GM11168 (cell line): ENCODE results near the gene SSX2IP.
"Not testable (repeated sequence)": the region's sequence is repeated elsewhere in the genome, so short reads cannot be mapped to it uniquely, and the experiment has no call there.

Experiments
- in situ Hi-C: fragments of 300-500 bp; cut with MboI; formaldehyde crosslinking; loops from one replicate; pipeline ENCODE4 v1.12.0; 2022; ENCODE audit warnings: low sequenced_read_pairs; ENCODE audit not compliant: unreplicated experiment

The SSX2IP gene, protein sequence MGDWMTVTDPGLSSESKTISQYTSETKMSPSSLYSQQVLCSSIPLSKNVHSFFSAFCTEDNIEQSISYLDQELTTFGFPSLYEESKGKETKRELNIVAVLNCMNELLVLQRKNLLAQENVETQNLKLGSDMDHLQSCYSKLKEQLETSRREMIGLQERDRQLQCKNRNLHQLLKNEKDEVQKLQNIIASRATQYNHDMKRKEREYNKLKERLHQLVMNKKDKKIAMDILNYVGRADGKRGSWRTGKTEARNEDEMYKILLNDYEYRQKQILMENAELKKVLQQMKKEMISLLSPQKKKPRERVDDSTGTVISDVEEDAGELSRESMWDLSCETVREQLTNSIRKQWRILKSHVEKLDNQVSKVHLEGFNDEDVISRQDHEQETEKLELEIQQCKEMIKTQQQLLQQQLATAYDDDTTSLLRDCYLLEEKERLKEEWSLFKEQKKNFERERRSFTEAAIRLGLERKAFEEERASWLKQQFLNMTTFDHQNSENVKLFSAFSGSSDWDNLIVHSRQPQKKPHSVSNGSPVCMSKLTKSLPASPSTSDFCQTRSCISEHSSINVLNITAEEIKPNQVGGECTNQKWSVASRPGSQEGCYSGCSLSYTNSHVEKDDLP

DNA sequence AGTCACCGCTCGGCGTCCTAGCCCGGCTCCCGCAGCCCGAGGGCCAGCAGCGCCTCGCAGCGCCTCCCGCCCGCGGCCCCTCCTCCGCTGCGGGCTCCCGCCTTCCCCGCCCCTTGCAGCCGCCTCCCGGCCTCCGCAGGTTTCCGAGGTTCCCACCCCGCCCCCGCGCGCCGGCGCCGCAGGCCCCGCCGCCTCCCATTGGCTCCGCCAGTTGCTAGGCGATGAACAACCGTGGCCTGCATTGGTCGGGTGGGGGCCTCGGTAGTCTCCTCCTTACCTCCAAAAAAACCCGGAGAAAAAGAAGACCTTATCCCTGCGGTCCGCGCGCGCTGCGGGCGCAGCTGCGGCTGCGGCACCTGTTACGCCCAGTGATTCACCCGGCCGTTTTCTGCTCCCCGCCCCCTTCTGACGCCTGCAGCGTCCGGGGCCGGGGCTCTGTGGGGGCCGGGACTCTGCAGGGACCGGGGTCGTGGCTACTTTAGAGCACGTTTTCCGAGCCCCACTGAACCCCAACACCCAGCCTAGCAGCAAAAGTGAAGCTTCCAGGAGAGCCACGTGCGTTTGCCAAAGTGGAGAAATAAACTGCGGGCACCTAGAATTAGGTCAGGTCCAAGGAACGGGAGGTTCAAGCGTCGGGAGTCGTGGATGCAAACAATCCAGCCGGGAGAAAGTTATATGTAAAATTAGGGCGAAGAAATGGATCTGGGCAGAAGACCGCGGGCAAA is at the start of gene SSX2IP:
TSS of gene SSX2IP (minus strand) at position 65 of the 725 bp plus-strand sequence. CDS start 19,242 bp downstream, outside the sequence.
- in situ Hi-C loops = no loop called here

DNA sequence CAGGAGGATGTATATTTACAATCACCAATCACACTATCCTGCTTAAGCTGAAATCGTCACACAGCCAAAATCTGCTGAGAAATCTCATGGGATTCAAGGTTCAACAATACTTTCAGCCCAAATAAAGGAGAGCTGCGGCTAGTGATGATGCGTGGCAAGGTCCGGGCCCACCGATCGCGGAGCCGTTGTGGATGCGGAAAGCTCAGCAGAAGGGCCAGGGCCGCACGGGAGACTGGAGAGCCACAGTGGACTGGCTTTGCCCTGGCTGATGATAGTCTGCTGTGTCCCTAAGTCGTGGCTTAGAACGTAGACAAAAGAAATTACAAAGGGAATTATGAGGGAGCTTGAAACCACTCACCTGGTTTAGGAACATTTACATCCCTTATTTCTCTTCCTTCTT is 48.0 kb upstream of the SSX2IP start:
- in situ Hi-C loops = no loop called here

DNA sequence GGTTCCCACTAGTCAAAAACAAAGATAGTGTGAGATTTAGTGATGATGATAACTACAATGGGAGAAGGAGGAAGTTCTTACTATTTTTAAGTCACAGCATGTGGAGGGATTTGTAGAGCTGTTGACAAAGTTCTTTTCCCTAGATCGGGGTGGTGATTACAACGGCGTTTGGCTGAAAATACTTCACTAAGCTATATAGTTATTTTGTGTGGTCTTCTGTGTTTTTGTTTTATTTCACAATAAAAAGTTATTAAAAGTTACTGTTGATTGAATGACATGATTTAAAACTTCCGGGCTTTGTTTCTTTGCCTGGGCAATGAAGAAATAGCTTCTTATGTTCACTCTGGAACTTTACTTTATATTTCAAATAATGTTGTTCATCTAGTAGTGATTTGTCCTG is 47.3 kb upstream of the SSX2IP start:
- in situ Hi-C loops = no loop called here

DNA sequence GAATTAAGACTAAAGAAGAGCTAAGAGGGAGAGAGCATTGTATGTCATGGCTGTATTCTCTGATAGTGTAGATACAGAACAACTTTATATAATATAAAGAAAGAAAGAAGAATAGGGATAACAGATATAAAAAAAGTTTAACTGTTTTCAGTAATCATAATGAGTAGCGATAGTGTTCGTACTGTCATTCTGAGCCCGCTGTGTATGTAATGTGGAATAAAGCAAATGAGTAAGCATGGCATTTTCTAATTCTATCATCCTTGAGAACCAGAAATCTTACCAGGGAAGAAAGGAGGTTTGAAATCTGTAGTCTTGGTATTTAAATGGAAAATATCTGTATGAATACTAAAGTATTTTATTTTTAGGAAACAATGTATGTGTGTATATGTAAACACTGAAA is 46.7 kb upstream of the SSX2IP start:
- in situ Hi-C loops = no loop called here

DNA sequence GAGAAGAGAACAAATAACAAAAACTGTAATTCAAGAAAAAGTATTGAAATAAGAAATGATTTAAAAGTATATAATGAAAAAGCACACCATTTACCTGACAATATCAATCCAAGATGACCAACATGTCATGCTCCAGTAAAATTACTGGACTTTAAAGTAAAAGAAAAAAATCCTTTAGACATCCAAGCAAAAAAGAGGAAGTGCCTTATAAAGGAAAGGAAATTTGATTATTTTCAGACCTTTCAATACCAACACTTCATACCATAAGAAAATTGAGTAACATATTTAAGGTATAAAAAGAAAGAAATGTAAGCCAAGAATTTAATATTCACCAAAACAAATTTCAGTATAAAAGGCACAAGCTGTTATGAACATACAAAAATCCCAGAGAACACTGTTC is 46.2 kb upstream of the SSX2IP start:
- in situ Hi-C loops = no loop called here

DNA sequence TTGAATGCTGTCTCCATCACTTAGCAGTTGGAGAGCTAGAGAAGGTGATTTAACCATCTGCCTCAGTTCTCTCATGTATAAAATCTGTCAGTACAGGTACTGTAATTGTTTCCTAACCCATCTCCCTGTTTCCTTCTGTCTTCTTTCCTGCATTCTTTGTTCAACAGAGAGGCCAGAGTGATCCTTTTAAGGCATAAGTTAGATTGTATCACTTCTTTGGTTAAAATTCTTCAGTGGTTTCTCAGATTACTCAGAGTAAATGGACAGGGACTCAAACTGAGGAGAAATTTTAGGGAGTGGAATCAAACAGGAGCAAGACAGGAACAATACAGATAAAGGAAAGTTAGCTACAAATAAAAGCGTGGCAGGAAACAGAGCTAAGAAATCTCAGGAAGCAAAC is 45.2 kb upstream of the SSX2IP start:
- in situ Hi-C loops = no loop called here

DNA sequence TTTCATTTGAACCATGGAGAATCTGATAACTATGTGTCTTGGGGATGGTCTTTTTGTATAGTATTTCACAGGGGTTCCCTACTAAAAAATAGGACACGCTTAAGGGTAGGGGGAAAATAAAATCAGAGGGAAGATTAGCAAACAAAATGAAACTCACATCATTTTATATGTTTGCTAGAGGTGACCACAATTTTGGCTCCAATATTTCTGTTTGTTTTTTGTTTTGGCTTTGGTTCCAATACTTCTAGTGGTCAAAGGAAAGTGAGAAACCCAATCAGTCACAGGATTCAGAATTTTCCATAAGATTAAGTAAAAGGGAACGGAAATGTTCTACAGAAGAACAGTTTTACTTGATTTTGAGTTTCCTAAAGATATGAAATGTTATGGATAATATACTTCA is 42.3 kb upstream of the SSX2IP start:
- in situ Hi-C loops = no loop called here

DNA sequence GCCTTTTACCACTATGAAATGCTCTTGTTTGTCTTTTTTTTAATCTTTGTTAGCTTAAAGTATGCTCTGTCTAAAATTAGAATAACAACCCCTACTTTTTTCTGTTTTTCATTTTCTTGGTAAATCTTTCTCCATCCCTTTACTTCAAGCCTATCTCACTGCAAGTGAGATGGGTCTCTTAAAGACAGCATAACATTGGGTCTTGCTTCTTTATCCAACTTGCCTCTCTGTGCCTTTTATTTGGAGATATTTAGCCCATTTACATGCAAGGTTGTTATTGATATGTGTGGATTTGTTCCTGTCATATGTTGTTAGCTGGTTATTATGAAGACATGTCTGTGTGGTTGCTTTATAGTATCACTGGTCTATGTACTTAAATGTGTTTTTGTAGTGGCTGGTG is 41.3 kb upstream of the SSX2IP start:
- in situ Hi-C loops = no loop called here

DNA sequence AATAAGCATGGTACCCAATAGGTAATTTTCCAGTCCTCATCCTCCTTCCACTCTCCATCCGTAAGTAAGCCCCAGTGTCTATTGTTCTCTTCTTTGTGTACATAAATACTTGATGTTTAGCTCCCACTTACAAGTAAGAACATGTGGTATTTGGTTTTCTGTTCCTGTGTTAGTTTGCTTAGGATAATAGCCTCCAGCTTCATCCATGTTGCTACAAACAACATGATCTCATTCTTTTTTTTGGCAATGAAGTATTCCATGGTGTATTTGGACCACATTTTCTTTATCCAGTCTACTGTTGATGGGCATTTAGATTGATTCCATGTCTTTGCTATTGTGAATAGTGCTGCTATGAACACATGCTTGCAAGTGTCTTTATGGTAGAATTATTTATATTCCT is 37.5 kb upstream of the SSX2IP start:
- in situ Hi-C loops = not testable (repeated sequence)

DNA sequence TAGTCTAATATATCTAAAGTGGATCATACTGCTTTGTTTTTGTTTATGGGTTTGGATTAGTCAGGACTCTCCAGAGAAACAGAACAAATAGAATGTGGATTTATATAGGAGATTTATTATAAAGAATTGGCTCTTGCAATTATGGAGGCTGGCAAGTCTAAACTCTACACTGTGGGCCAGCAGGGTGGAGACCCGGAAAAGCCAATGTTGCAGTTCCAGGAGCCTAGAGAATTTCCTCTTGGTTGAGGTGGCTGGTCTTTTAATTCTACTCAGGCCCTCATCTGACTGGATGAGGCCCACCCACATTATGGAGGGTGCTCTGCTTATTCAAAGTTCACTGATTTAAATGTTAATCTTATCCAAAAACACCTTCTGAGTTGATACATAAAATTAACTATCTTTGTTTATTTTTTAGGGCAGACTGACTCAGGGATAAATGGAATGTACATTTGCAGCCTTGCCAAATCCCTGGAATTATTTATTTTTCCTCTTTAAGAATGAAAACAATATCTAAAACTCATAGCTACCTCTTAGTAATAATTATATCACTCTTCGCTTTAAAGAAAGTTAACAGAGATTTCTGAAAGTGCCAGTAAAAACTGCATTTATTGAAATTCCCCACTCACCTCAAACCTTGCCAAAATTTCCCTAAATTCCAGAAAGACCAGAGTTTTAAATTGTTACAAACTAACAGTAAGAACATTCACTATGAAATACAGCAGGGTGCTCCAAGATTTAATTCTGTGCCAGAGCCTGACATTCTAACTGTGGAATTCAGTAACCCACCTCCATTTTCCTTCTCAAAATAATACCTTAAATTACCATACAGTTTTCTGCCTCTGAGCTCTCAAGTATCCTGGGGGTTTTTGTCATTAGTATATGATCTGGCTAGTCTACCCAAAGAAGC is 36.6 kb upstream of the SSX2IP start:
- in situ Hi-C loops = no loop called here

DNA sequence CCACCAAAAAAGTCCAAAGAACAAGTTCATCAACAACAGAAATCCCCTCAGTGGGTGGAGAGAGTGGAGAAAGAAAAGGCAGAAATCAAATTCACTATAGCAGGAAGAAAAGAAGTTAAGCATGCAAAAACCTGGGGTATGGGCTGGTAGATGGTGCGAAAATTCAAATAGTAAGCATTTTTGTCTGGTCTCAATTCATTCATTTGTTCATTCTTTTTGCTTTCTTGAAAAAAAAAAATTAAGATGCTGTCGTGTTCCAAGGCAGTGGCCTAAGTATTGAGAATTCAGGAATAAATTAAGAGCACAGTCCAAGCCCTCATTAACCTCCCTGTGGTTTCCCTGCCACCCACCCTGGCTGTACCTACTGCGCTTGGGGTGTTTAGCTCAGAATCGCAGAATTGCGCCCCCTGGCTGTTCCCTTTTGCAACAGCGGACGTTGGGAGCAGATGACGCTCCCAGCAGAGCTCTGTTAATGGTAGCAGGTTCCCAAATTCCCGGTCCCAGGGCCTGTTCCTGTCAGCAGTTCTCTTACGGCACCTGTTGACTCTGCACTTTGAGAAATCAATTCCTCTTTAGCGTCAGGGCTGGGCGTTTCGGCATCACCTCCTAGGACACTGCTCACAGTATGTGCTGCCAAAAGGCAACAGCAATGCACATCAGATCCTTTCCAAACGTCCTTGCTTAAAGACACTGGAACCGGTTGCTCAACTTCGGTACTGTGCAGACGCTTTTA is 34.0 kb upstream of the SSX2IP start:
- in situ Hi-C loops = no loop called here

DNA sequence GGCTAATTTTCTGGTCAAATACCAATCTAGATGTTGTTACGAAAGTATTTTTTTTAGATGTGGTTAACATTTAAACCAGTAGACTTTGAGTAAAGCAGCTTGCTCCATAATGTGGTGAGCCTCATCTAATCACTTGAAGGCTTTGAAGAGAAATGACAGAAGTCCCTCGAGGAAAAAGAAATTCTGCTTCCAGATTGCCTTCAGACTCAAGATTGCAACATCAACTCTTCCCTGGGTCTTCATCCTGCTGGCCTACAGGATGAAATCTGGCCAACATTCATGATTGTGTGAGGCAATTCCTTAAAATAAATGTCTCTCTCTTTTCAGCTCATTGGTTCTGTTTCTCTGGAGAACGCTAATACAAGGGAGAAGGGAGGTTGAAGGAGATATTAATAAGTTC is 32.5 kb upstream of the SSX2IP start:
- in situ Hi-C loops = no loop called here

DNA sequence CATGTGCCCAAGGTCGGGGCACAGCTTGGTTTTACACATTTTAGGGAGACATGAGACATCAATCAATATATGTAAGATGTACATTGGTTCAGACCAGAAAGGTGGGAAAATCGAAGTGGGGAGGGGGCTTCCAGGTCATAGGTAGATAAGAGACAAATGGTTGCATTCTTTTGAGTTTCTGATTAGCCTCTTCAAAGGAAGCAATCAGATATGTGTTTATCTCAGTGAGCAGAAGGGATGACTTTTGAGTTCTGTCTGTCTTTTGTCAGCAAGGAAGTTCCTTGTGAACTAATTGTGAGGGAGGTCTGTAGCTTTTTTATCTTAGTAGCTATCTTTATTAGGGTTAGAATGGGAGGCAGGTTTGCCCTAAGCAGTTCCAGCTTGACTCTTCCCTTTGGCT is 31.6 kb upstream of the SSX2IP start:
- in situ Hi-C loops = not testable (repeated sequence)

DNA sequence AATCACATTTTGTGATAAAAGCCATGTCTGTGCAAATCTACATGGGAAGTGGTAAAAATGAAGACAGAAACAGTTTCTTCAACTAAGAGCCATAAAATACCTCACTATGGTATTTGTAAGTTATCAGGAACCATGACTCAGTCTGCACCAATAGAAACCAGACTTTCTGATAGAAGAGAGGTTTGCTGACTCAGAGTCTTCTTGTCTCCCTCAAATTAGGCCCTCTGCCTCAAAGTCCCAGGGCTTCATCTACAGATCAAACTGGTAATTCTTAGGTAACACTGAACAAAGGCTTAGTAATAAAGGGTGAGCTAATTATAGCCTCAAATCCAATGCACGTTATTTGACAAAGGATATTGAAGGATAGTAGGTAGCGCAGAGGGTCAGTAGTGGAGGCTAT is 30.9 kb upstream of the SSX2IP start:
- in situ Hi-C loops = no loop called here

DNA sequence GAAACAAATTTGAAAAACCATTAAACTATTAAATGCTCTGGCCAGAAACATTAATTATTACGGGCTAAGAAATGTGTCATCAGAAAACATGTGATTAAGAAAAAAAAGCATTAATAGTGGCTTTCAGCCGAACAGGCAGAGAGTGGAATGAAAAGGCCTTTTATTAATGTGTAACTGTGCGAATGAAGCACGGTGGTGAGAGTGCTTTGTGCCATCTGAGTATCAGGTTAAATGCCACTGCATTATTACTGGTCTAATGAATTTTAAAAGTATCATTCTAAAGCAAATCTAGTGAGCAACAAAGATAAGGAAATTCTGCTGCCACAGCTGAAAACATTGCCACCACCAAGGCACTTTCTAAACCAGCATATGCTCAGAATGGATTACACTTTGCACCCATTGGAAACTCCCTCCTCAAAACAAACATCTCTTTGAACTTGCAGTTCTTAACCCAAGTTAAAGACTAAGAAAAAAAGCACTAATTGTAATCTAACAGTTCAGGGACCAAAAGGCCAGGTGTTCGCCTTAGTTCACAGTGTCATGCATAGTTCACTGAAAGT is 30.0 kb upstream of the SSX2IP start:
- in situ Hi-C loops = no loop called here

DNA sequence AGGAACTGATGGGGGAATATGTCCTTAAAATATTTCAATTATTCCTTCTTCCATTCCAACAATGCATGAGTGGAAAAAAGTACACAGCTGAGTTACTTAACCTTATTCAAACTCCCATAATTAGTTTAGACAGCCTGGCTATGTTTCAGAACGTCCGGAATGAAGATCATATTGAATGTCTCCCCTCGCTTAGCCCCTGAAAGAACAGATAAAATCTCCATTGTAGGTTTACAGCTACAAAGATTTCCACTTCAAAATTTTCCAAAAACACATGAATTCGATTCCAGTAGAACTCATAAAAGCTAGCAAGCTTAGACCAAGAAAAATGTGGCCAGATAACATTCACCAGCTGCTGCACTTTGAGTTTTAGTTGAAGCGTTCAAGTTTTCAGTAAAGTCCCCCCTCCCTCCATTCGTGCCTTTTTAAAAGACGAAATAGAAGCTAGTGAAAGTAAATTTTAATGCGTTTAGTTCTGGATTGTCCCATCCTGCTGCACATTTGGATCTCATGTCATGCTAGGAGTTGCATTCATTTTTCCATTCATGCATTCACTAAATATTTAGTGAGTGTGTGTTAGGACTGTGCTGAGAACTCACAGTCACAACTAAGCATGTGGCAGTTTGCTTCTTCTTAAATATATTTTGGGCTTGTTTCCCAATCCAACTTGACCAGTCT is 29.4 kb upstream of the SSX2IP start:
- in situ Hi-C loops = no loop called here

DNA sequence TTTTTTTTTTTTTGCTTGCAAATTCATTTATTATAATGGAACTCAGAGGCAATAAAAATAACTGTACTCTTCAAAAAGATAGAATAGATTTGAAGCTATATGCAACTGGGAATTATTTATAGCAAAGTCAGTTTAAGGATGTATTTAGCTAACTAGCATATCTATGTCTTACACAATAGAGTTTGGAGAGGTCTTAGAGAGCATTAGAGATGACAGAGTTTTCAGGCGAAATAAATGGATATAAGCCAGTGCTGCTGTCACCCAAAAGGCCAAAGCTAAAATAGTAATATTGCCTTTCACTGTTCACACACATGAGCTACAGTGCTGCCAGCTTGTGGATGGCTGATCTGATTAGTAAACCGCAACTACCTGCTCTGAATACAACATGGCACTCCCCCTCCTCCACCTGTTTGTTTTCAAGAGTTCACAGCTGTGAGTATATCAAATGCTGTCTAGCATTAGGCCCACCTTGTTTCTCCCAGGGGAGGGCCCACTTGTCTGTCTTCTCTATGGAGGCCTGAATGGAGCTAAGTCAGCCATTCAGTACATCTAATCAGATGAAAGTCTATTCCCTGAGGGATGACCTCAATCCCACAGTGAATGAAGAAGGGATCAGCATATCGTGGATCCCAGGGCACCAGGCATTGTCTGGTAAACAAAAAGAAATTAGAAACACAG is 25.2 kb upstream of the SSX2IP start:
- in situ Hi-C loops = no loop called here

DNA sequence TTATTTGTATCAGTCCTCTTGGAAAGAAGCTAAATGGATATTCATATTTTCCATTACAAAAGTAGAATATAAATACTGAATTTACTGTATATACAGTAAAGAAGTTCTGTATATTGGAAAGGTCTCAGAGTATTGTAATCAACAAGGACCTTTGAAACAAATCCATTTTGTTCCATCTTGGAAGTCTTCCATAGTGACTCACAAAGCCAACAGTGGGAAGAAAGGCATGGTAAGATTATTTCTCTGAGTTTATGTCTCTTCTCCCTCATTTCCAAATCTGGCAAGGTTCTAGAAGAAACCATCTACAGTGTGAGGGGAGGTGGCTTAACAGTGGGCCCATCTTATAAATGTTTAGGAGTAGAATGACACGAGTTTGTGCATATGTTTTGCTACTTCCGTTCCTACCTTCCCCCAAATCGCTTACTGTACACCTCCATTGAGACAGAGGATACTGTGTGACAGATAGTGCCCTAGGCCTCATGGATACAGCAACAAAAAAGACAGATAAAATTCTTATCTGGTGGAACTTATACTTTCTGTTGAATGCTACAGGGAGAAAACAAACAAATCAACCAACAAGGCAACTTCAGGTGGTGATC is 22.1 kb upstream of the SSX2IP start:
- in situ Hi-C loops = no loop called here
